Epithelial cell of esophagus (primary cell): Measurements from ENCODE around the gene RC3H2.

ENCODE experiments used
- DNase-seq: peaks from one replicate; pipeline ENCODE4 v3.0.0; 2010; ENCODE audit warnings: low read depth
- H3K4me3 ChIP-seq: 2 replicates; pipeline ENCODE4 v1.5.1; 2011; ENCODE audit warnings: mild to moderate bottlenecking, low read length, control low read depth
- CTCF ChIP-seq: IDR thresholded peaks from 2 replicates; pipeline ENCODE4 v1.5.1; 2011; ENCODE audit warnings: low read depth, mild to moderate bottlenecking, low read length, control low read depth, inconsistent platforms; ENCODE audit not compliant: insufficient read depth; ENCODE audit errors: missing control alignments

Gene RC3H2

GRCh38 chr9:122904823-122905710, at the start of gene RC3H2:
TSS of gene RC3H2 (minus strand) at chr9:122905359. CDS start at chr9:122897509, 7,850 bp downstream.
- H3K4me3 ChIP-seq, result peak within 1 kb of the TSS; percentile 95
- DNase-seq, result peak; percentile 100
- no peak for TF ChIP-seq CTCF

- peak; percentile 48 for DNase-seq
- H3K4me3 ChIP-seq, result no peak overlapping the region
- TF ChIP-seq CTCF, result no peak
Observed at GRCh38 chr9:122954253-122954691, 49.1 kb upstream of the RC3H2 start.

- no peak for TF ChIP-seq CTCF
- H3K4me3 ChIP-seq, result no peak overlapping the region
- no peak for DNase-seq
Observed at GRCh38 chr9:122951056-122951455, 45.9 kb upstream of the RC3H2 start.

GRCh38 chr9:122950263-122950662, 45.1 kb upstream of the RC3H2 start:
- no peak overlapping the region for H3K4me3 ChIP-seq
- DNase-seq, result no peak
- TF ChIP-seq CTCF, result no peak

- no peak for TF ChIP-seq CTCF
- DNase-seq, result no peak
- no peak overlapping the region for H3K4me3 ChIP-seq
Observed at GRCh38 chr9:122949696-122950095, 44.5 kb upstream of the RC3H2 start.

- H3K4me3 ChIP-seq, result no peak overlapping the region
- DNase-seq, result peak; percentile 65
- TF ChIP-seq CTCF, result no peak
Observed at GRCh38 chr9:122948313-122948712, 43.2 kb upstream of the RC3H2 start.
